GM18873 (cell line): ENCODE results near the gene THUMPD1.
"Not testable (repeated sequence)": the region's sequence is repeated elsewhere in the genome, so short reads cannot be mapped to it uniquely, and the experiment has no call there.

Source experiments
- ATAC-seq: cut with Tn5 transposase; IDR thresholded peaks from one replicate; pipeline ENCODE4 v1.9.1; 2021; ENCODE audit warnings: mild to moderate bottlenecking, moderate library complexity, moderate number of reproducible peaks; ENCODE audit not compliant: unreplicated experiment, low FRiP score

The THUMPD1 gene

DNA sequence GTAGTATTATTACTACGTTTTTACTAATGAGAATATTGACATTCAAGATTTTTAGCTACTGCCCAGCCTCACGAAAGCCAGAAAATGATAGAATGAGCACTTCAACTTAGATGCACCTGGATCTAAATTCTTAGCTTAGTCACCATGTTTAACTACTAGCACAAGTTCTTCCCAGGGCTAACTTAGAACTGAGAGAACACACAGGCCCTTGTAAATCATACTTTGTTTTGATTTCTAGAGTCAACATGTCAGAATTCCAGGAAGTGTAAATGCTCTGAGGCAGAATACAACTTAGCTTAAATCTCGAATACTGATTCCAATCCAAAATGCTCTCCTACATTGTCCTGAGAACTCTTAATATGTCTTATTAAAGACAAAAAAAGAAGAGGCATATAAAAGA, 37.3 kb downstream of the THUMPD1 start:
- no peak for ATAC-seq

DNA sequence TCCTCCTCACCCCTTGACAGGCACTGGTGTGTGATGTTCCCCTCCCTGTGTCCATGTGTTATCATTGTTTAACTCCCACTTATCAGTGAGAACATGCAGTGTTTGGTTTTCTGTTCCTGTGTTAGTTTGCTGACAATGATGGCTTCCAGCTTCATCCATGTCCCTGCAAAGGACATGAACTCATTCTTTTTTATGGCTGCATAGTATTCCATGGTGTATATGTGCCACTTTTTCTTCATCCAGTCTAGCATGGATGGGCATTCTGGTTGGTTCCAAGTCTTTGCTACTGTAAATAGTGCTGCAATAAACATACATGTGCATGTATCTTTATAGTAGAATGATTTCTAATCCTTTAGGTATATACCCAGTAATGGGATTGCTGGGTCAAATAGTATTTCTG, 39.9 kb downstream of the THUMPD1 start:
- ATAC-seq: not testable (repeated sequence)

- ATAC-seq: no peak
These were observed 45.0 kb downstream of the THUMPD1 start for GRCh38 chr16:20696618-20697017.

- ATAC-seq: no peak
These were observed 46.6 kb downstream of the THUMPD1 start for GRCh38 chr16:20695024-20695423.

- not testable (repeated sequence) for ATAC-seq
These were observed 47.5 kb downstream of the THUMPD1 start for GRCh38 chr16:20694096-20694495.

DNA sequence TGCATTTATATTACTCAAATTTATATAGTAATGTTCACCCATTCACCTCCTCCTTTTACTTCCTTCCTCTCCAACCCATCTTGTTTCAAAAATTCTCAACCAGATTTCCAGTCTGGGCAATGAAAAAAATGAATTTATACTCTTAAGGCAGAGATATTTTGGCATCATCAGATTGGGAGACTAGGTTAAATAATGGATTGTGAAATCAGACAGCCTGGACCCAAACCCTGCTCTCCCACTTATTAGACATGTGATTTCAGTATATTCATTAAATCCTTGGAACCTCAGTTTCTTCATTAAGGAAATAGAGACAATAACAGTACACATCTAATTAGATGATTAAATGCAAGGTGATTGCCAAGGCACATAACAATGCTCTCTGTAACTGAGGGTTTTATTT, 52.0 kb downstream of the THUMPD1 start:
- no peak for ATAC-seq

- ATAC-seq: no peak
These were observed 57.8 kb downstream of the THUMPD1 start for GRCh38 chr16:20683812-20684211.
